GM12872 (cell line): ENCODE results near the gene DLGAP4.

Experiments
- CTCF ChIP-seq: IDR thresholded peaks from 3 replicates; pipeline ENCODE4 v1.5.1; 2011; ENCODE audit warnings: low read depth, mild to moderate bottlenecking, low read length, moderate library complexity; ENCODE audit not compliant: insufficient read depth

Gene DLGAP4

DNA sequence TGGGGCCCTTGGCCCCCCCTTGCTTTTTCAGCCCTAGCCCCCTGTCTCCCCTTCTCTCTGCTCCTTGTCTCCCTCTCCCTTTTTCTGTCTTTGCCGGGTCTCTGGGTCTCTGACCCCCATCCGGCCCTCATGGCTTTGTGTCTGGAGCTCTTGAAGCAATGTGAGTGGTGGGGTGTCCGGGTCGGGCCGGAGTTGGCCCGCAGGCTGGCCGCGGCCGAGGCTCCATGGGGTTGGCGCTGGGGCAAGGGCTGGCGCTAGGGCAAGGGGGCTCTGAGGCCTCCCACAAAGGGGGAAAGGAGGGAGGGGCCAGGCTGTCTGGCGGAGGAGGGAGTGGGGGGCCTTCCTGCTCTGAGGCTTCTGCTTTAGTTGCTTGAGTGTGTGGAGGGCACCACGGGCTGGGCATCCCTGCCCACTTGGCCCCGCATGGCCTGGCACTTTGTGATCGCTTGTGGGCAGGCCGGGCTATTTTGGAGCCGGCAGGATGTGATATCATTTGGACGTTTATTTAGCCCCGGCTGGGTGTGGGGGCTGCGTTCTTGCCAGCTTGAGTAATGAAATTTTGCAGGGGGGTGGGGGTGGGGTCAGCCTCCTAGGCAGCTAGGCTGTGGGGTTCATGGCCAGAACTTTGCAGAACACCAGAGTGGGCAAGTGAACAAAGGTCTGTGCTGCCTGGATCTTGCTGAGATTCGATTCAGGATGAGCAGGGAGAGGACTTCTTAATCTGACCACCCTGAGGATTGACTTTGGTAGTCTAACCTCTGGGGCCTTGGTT is 156.5 kb downstream of the DLGAP4 start:
- TF ChIP-seq CTCF = no peak

GRCh38 chr20:36463212-36464061 is 157.3 kb downstream of the DLGAP4 start:
- TF ChIP-seq CTCF = no peak

GRCh38 chr20:36465109-36466080 is 159.3 kb downstream of the DLGAP4 start:
- no peak for TF ChIP-seq CTCF

DNA sequence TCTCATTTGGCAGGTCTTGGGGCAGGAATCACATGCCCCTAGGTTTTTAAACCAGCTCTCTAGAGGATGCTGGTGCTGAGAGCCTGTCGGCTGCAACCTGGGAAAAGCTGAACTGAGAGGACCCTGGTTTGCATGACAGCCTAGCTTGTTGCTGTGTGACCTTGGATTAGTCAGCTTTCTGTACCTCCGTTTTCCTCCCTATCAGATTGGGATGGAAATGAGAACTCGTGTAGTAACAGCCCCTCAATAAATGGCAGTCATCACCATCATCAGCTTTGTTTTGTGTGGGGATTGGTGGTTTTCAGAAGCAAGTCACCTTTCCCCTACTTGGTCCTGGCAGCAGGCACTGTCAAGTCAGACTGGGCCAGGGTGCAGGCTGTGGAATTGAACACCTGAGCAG is 159.9 kb downstream of the DLGAP4 start:
- TF ChIP-seq CTCF = no peak

GRCh38 chr20:36467076-36467999 is 161.2 kb downstream of the DLGAP4 start:
- TF ChIP-seq CTCF = no peak

GRCh38 chr20:36468149-36469000 is 162.2 kb downstream of the DLGAP4 start:
- TF ChIP-seq CTCF = no peak
